ENCODE results near the gene CORO2B.

The CORO2B gene

DNA sequence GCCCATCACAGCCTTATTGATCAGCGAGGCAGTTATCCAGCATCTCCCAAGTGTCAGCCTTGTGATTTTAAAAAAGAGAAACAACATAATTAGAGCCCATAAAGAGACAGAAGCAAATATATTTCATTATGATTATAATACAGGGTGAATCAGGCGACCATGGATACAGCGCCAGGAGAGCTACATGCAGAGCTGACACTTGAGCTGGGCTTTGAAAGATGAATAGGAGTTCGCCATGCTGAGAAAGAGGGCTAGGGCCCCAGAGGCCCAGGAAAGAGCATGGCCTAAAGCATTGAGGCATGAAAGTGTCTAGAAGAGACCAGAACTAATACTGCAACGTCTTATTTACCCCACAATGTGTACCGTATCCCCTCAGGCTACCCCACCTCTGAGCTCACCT, 4.2 kb upstream of the CORO2B start:
- no peak for DNase-seq

DNA sequence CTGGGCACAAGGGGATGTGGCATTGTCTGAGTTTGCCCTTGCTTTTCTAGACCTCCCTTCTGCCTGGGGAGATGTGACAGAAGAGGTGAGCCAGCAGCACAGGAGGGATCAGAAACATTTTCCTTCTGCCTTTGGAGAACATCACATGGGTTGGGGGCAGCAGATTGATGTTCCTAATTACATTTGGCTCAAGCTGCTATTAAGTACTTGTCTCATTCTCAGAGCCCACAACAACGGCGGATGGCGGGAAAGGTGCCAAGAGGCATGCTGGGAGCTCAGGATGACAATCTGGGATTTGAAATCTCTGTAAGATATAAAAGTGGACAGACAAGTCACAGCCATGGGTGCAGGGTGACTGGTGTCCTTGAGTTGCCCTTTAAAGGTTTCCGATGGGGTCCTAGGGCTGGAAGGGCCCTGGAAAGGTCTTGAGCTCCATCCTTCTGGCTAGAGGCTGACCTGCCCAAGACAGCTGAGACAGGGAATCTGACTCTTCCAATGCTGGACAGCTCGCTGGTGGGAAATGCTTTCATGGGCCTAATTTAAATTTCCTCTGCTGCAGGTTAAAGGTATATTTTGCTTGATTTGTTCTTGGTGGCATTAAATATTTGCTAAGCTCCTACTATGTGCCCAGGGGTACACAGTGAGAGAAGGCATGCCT, 2.4 kb upstream of the CORO2B start:
- DNase-seq = no peak

DNA sequence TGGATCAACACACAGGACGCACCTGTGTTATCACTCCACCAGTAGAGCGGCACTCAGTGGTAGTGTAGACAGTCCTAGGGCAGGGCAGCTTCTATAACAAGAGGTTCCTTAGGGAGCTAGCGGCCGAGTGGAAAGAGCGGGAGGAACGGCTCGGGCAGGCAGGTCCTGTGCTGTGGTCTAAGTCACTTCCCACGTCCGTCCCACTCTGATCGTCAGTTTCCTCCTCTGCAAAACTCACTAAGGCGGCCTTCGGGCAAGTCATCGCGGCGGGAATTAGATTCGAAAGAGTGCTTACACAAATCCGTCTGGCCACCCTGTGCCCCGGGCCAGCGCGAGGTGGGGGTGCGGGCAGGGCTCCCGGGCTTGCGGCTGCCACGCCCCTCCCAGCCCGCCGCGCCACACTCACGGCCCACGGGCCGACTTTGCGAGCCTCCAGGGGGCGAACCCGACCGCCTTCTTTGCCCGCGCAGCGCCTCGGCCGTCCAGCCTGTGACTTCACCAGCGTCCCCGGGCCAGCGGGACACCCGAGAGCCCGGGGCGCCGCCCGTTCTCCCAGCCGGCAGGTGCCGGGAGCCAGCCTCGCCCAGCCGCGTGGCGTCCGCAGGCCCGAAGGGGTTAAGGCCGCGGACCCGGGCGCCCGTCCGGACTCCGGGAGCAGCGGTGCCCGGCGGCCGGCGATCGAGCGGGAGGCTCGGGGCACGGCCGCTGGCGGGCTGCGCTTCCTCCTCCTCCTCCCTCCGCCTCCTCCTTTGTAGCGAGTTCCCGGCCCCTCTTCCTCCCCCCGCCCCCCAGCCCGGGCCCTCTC, 416 bp upstream of the CORO2B start:
- peak; percentile 6 to 22 for DNase-seq

DNA sequence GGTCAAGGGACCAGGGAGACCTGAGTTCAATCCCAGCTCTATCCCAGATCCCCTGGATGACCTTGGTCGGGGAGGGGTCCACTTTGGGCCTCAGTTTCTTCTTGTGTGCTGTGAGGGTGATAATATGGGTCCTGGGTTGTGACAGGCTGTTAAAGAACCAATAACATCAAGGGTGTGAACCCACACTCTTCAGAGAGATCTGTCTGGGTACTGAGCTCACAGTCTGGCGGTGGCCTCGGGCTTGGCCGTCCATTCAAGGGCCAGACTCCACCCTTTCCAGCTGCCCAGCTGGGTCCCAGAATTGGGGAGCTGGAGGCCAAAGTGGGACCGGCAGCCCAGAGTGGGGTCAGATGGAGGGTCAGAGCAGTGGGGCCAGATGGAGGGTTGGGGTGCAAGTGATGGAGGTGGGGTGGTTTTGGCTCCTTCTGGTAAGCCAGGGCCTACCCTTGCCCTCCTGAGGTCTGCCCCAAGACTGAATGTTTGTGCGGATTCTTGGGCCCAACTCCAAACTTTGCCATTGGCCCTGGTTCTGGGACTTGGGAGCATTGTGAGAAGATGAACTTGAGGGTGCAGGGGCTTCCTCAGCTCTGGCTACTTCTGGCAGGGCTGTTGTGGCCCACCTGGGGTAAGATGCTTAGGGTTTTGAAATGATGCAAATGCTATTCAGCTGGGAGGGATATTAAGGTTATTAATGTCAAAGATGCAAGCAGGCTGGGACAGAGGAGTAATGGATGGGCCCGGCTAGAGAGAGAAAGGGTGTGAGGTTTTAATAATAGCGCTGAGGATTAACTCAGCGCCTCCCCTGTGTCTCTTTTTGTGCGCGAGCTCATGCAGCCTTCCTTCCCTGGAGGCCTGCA, 1.5 kb downstream of the CORO2B start:
- no peak for DNase-seq

DNA sequence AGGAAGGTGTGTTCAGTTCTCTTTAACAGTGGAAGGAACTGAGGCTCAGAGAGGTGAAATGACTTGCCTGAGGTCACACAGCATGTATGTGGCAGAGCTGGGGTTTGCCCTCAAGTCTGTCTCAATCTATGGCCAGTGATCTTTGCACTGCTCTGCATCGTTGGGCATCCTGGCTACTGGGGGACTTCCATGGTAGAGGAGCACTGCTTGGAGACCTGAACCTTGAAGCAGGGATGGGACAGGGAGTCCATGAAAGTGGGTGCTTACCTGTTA, 2.0 kb downstream of the CORO2B start:
- no peak for DNase-seq

DNA sequence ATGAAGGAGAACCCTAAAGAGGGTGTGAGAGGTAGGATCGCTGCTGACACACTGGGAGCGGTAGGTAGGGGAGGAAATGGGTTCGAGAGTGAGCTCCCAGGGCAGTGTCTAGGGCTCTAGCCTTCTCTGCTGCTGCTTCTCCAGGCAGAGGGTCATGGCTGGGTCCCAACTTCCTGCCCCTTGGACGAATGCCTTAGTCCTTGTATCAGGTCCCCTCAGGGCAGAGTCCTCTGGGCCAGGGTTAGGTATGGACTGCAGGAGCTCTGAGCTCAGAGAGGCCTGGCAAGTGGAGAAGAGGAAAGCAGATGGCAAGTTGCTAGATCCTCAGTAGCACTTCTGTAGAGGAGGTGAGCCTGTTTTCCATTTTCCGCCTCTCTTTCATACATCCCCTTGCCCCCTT, 2.9 kb downstream of the CORO2B start:
- no peak for DNase-seq

DNA sequence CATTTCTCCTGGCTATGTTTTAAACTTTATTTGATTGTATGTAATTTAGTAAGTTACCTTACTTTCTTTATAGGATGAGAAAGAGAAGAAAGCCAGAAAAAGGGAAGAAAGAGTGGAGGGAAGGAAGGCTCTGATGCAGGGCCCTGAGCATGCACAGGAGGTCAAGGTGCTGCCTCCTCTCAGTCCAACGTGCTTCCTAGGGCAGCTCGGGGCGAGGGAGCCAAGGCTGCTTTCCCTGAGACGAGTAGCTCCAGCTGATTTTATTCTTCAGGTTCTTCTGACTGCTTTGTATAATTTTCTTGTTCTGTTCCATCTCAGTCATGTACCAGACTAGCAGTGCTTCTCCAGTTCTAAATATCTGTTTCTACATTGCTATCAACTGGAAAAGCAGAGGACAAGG, 3.4 kb downstream of the CORO2B start:
- DNase-seq = no peak

DNA sequence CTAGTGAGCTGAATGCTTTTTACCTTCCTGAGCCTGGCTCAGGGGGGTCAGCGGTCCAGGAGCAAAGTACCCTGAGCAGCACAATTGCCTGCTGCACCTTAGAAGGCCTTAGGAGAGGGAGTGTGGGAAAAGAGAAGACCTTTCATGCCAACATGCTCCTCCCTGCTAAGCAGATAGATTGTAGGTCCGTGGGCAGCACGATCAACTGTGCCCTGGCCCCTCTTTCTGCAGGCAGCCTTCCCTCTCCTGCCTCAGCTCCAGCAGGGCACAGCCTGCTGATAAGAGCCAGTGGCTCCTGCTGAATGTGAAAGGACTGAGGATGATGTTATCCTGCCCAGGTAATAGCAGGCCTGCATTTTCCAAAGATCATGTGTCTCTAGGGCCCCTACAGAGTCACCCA, 4.1 kb downstream of the CORO2B start:
- DNase-seq = no peak

DNA sequence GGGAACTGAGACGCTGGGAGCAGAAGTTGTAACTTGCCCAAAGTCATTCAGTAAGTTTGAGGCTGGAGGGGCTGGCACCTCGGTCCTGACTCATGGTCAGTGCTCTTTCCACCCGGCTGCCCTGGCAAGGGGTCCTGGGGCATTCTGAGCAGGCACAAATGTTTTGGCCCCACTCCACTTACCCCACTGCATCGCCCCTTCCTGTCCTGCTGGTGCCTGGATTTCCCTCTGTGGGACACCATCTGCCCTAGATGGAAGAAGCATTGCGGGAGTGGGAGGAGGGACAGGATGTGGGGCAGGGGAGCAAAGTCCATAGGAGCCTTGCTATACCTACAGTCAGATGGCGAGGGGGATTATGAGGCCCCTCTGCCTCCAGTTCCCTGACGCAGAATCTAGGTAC, 4.5 kb downstream of the CORO2B start:
- DNase-seq = no peak

DNA sequence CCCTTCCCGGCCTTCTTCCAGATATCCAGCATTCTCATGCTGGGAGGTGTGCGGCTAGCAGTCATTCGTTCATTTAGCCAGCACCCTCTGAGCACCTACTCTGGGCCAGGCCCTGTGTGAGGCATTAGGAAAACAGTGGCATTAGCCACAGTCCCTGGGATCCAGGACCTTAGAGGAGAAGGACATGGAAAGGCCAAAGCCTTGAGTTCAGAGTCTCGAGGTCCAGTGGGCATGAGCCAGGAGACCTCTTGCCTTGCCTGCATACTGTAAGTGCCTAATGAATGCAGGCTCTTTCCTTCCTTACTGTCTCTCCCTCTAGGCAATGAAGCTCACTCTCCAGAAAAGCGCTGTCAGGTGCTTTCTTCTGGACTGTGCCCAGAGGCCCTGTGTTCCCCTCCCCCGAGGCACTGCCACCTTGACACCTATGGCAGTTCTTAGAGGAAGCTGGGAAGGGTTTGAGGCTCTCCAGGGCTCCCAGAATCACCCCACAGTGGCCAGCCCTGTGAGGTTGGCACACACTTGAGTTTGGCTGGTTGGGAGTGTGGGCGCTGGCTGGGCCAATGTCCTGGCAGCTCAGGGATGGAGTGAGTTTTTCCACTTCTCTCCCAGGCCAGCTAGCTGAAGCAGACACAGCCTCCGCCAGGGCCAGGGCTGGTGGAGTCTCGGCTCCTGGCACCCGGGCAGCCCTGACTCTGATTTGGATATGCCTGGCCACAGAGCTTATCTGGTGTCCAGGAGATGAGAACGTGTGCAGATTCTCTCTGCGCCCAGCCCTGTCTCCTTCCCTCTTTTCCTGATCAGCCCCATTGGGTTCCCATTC, 5.4 kb downstream of the CORO2B start:
- DNase-seq = no peak

DNA sequence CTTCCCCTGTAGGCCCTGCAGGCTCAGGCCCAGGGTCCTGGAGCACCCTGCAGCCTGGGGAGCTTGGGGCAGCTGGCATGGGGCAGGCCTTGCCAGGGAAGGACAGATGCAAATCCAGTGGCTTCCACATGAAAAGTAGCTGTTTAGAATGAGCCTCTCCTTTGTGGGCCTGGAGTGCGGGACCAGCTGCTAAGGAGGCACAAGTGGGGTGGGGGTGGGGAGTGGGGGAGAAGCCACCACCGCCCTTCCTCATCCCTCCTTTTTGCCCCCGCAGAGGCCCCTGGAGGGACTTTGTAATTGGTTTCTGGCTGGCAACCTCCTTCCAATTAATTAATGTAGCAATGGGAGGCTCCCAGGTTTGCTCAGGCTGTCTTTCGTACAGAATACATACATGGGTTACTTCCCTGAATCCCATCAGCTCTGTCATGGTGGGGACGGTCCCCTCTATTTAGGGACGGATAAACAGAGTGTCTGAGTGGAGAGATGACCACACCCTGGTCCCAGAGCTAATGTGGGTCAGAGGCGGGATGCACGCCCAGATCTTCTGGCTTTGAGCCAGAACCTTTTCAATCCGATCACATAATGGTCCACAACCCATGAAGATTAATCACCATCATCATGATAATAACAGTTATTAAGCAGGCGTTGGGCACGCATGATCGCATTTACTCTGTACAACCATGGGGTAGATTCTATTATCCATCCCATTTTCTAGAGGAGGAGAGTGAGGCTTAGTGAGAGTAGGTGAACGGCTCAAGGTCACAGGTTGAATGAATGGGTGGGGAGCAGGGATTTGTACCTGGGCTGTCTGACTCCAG, 6.2 kb downstream of the CORO2B start:
- no peak for DNase-seq

DNA sequence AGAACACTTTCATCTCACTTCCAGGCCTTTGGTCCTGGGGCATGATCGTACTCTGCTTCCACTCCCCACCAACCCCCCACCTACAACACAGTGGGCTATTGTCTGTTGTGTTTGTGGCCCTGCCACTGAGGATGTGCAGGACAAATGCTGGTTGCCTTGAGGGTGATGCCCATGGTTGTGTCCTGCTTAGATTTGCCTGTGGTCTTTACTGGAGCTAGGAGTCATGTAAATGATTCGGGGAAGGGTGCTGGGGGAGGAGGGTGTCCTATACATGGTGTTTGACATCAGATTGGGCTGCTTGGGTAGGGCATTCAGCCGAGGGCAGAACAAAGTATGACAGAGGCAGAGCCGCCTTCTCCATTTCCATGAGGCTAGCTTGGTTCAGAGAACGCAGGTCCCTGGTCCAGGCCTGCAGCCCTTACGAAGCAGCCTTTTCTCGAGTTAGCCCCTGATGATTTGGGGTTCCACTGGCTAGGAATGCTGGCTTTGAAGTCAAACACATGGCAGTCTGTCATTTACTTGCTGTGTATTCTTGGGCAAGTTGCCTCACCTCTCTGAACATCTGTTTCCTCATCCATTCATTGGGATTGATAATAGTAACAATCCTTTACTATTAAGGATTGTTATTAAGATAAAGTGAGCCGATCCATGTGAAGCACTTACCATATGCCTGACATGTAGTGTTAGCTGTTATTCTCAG, 6.9 kb downstream of the CORO2B start:
- no peak for DNase-seq

DNA sequence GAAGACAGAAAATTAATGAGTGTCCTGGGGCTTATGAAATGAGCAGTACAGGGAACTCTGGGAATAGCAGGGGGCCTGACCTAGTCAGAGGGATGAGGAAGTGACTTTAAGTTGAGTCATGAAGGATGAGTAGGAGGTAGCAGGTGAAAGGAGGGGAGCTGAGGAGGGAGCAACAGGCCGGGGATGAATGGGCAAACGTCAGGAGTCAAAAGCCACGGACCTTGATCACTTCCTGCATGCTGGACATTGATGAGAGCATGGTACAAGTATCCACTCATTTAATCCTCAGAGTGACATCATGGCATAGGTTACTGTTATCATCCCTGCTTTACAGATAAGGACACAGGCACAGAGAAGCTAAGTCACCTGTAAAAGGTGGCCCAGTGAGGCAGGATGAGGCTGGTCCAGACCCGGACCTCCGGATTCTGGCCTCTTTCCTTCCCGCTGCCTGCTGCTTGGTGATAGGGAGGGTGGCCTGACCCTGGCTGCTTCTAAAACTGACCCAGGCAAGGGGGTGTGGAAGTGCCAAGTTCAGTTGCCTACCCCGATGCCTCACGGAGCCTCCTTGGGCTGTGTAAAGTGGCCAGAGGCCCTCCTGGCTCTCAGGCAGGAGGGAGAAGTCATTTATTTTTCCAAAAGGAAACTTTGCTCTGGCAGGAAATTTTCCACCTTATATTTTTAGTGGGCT, 7.6 kb downstream of the CORO2B start:
- DNase-seq = no peak

DNA sequence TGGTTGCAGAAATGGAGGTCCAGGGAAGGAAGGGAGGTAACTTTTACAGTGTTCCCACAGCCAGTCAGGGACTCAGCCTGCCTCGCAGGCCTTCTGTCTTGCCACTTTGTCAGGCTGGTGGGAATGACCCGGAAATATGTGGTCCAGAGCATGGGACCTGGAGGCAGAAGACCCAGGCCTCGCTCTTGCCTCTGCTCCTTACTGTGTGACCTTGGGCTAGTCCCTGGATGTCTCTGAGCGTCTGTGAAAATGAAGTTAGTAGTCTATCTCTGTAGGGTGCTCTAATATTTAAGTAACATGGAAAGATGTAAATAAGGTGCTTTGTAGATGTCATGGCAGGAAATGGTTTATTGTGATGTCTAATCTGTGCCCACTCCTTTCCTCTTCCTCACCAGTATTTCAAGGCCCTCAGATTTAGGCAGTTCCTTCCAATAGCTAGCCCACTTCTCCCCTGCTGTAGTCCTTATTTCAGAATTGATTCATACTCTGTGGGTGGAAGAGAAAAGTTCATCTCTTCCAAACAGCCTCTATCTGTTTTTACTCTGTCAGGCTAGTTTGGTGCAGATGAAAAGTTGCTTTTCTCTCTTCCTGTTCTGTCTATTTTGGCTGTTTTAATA, 9.1 kb downstream of the CORO2B start:
- no peak for DNase-seq

DNA sequence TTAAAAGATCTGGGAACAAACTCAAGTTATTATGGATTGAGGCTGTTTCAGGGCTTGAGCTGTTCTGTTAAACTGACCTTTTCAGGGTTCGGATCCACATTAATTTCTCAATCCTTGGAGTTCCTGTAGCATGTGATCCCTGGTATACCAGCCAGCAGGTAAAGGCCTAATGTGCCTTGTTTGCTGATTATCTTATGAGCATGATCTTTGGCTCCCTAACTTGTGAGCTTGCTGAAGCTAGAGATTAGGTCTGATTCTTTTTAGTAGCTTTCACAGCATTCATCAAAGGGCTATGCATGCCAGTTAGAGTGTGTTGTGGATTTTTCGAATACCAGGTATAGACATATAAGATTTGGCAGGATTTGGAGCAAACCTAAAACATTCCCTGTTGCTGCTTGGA, 10.3 kb downstream of the CORO2B start:
- no peak for DNase-seq

DNA sequence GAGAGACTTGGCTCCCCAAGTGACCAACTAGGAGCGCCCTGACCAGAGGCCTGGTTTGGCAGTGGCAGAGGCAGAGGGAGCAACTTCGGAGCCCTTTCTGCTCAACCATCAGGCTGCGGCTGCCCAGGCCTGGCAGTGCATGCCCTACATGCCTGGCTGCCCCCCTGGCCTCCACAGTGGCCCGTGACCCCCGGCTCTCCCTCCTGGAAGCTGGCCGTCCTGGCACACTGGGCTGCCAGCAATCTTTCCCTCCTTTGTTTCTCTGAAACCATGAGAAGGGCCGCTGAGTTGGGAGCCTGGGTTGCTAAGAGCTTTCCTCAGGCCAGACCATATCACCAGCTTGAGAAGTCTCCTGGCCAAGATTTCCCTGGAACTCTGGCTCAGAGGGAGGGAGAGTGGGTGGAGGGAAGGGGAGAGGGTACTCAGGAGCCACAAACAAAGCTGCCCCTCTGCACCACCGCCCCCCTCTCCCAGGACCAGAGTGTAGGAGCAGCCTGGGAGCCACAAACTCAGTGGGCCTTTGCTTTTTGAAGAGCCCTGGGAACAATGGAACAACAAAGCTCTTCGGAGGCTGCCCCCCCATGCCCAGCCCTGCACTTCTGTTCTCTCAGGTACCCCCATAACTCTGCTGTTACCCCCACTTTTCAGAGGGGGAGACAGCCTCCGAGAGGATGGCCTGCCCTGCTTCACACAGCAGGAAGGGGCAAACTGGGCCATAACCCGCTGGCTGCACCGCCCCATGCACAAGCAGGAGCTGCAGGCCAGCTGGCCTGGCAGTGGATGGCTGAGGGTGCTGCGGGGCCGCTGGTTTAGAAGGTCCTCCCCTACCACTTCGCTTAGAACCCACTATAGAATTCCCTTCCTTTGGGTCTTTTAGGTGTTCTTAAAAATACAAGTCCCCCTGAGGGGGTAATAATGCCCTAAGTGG, 11.3 kb downstream of the CORO2B start:
- DNase-seq = no peak

DNA sequence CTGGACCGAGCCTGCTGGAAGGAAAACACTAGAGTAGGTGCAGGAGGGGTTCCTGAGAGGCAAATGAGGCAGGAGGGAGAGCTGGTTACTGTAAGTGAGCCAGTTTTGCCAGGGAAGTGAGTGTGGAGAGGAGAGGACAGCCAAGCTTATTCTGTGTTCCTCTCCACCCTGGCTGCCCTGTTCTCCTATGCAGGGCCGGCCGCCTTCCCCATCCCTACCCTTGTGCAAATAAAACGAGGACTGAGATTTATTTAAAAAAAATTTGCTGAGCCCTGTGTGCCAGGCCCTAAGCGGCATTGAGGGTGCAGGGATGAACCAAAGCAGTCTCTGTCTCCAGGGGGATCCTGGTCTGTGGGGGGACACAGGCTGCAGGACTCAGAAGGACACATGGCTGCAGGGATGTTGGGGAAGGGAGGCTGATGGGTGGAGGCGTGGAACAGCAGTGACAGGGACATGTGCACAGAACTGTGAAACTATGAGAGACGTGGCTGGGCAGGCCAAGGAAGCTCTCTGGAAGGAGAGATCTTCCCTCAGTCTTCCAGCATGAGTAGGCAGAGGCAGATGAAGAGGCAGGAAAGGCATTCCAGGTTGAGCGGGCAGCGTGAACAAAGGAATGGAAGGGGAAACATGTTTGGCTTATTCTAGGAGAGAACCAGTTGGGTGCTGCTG, 12.1 kb downstream of the CORO2B start:
- DNase-seq = no peak

DNA sequence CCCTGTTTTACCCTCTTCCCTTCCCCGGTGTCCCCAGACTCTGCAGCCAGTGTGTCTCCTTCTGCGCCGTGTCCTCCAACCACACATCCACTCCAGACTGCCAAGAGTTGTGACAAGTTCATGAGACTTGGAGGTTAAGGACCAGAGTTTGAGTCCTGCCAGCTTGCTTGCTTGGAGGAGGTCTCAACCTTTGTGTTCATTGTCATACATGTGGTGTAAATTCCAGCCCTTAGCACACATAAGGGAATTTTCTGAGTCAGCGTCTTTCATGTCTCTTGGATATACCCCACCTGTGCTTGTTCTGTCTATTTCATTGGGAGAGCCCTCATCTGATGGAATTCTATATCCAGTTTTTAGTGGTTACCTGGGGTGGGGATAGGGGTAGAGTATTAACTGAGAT, 13.3 kb downstream of the CORO2B start:
- DNase-seq = no peak

DNA sequence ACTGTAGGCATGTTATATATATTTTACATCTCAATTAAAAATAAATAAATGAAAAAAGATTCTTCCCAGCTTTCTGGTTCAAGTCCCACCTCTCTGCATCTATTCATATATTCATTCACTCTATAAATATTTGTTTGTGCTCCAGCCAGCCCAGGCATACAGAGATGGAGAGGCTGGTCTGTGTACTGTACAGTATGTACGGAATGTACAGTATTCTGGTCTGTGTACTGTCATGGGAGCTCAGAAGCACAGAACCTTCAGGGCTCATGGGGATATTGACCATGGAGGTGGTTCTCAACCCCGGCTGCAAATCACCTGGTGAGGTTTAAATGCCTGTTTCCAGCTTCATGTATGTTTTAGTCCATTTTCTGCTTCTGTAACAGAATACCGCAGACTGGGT, 13.8 kb downstream of the CORO2B start:
- DNase-seq = no peak
